ENCODE results near the gene TUBB1.

DNA sequence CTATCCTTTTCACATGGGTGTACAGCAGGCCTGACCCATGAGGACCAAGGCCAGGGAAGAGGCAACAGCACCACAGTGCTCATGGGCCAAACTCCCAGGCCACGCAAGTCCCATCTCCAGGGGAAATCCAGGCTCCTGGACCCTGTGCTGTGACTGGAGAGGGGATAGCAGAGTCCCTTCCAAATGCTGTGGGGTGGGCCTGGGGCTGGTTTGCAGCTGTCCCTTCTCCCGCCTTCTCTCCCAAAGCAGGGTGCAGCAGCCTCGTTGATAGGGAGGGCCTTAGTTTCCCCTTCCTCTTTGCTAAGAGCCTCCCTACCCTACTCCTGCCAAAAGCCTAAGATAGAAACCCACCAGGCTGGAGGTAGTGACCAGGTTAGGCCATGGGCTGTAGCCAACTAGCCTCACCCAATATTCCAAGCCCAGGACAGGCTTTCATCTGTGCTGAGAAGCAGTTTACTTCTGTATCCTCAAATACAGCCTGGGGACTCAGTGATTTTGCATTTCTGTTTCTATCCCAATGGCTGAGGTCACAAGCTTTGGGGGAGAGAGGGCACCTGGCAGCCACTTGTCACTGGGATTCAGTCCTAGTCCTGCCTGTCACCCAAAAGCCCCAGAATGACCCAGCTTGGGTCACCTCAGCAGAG is 13.6 kb upstream of the TUBB1 start:
- TF ChIP-seq EZH2 (IDR thresholded peaks at IDR 0.05; ENCODE audit: borderline replicate concordance, low read depth, low read length, severe bottlenecking), result no peak
- TF ChIP-seq, protein P1, sequence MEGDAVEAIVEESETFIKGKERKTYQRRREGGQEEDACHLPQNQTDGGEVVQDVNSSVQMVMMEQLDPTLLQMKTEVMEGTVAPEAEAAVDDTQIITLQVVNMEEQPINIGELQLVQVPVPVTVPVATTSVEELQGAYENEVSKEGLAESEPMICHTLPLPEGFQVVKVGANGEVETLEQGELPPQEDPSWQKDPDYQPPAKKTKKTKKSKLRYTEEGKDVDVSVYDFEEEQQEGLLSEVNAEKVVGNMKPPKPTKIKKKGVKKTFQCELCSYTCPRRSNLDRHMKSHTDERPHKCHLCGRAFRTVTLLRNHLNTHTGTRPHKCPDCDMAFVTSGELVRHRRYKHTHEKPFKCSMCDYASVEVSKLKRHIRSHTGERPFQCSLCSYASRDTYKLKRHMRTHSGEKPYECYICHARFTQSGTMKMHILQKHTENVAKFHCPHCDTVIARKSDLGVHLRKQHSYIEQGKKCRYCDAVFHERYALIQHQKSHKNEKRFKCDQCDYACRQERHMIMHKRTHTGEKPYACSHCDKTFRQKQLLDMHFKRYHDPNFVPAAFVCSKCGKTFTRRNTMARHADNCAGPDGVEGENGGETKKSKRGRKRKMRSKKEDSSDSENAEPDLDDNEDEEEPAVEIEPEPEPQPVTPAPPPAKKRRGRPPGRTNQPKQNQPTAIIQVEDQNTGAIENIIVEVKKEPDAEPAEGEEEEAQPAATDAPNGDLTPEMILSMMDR (IDR thresholded peaks at IDR 0.05; ENCODE audit: borderline replicate concordance, extremely low read depth, low read length, poor library complexity, severe bottlenecking), result no peak

Measured in DND-41 (cell line).